HCT116 (cell line): Measurements from ENCODE around the gene OPCML.

ENCODE experiments used
- EZH2 ChIP-seq: fragments of 200-600 bp; sonication (generic); IDR thresholded peaks from 2 replicates; pipeline ENCODE4 v1.6.1; 2017; ENCODE audit warnings: antibody characterized with exemption, mixed run types
- MAX ChIP-seq: IDR thresholded peaks from 2 replicates; pipeline ENCODE4 v1.6.1; 2012
- POLR2AphosphoS5 ChIP-seq: IDR thresholded peaks from 2 replicates; pipeline ENCODE4 v1.6.1; 2011; ENCODE audit warnings: mild to moderate bottlenecking, low read depth, low read length, moderate library complexity
- REST ChIP-seq: IDR thresholded peaks from 2 replicates; pipeline ENCODE4 v1.6.1; 2012; ENCODE audit warnings: low read depth
- TF ChIP-seq, protein P1 (sequence below), 3 experiments: fragments of 200-600 bp in 1 of 3; sonication (generic) in 1 of 3; IDR thresholded peaks in 2 of 3; conservative IDR thresholded peaks in 1 of 3; 2 replicates each; pipeline ENCODE4 v1.5.1; 2012 to 2017; ENCODE audit warnings: low read depth in 2 of 3, low read length in 2 of 3, antibody characterized with exemption in 1 of 3, borderline replicate concordance in 1 of 3, control low read depth in 1 of 3, mild to moderate bottlenecking in 1 of 3, mixed read lengths in 1 of 3, mixed run types in 1 of 3, moderate library complexity in 1 of 3; ENCODE audit not compliant: insufficient read depth in 1 of 3

- TF ChIP-seq, protein P1, sequence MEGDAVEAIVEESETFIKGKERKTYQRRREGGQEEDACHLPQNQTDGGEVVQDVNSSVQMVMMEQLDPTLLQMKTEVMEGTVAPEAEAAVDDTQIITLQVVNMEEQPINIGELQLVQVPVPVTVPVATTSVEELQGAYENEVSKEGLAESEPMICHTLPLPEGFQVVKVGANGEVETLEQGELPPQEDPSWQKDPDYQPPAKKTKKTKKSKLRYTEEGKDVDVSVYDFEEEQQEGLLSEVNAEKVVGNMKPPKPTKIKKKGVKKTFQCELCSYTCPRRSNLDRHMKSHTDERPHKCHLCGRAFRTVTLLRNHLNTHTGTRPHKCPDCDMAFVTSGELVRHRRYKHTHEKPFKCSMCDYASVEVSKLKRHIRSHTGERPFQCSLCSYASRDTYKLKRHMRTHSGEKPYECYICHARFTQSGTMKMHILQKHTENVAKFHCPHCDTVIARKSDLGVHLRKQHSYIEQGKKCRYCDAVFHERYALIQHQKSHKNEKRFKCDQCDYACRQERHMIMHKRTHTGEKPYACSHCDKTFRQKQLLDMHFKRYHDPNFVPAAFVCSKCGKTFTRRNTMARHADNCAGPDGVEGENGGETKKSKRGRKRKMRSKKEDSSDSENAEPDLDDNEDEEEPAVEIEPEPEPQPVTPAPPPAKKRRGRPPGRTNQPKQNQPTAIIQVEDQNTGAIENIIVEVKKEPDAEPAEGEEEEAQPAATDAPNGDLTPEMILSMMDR (IDR thresholded peaks at IDR 0.05 in 2 of 3, conservative IDR thresholded peaks at IDR 0.05 in 1 of 3; ENCODE audit: borderline replicate concordance in 1 of 3, insufficient read depth in 1 of 3, low read depth in 2 of 3, low read length in 2 of 3): no peak
- no peak for TF ChIP-seq REST
- TF ChIP-seq POLR2AphosphoS5: no peak
- TF ChIP-seq MAX: no peak
- TF ChIP-seq EZH2: no peak
Observed at GRCh38 chr11:132586801-132587200, 945.5 kb downstream of the OPCML start.
